MCF 10A (cell line): Measurements from ENCODE around the gene DAPK2. TPM values are rescaled to one million over a fixed set of nuclear protein-coding genes. Genes with fewer than 3 reads are reported as not detected.

Experiments used
- BruUV-seq: library from RNA; stranded (reverse); fragments of 400-500 nt; replicated peaks from 2 replicates; lab custom pipeline; 2021; lab: Mats Ljungman, UMichigan
- CTCF ChIA-PET: fragments of 300-600 bp; sonication (Branson Sonifier 250); formaldehyde crosslinking; extraction: SDS; loops from one replicate; lab custom pipeline; 2021; ENCODE audit warnings: antibody characterized with exemption, inconsistent platforms; lab: Yijun Ruan, JAX
- POLR2A ChIA-PET: fragments of 300-600, 350-650 bp; sonication (Branson Sonifier 250); formaldehyde crosslinking; extraction: SDS; loops from one replicate; lab custom pipeline; 2020; ENCODE audit warnings: antibody characterized with exemption, inconsistent platforms; lab: Yijun Ruan, JAX
- DNase-seq: peaks from one replicate; pipeline ENCODE4 v3.0.0-alpha.2; 2018; ENCODE audit not compliant: unreplicated experiment
- H3K27ac Mint-ChIP-seq: one replicate; pipeline ENCODE4 v1.8.0; 2022; ENCODE audit warnings: mild to moderate bottlenecking, low read depth, mixed read lengths; ENCODE audit not compliant: unreplicated experiment
- H3K27me3 Mint-ChIP-seq: one replicate; pipeline ENCODE4 v1.8.0; 2022; ENCODE audit warnings: mixed read lengths; ENCODE audit not compliant: insufficient read depth, unreplicated experiment
- H3K36me3 Mint-ChIP-seq: one replicate; pipeline ENCODE4 v1.8.0; 2022; ENCODE audit warnings: mild to moderate bottlenecking, moderate library complexity, mixed read lengths; ENCODE audit not compliant: insufficient read depth, unreplicated experiment
- H3K4me1 Mint-ChIP-seq: one replicate; pipeline ENCODE4 v1.8.0; 2022; ENCODE audit warnings: mixed read lengths; ENCODE audit not compliant: insufficient read depth, unreplicated experiment
- H3K4me3 Mint-ChIP-seq: one replicate; pipeline ENCODE4 v1.8.0; 2022; ENCODE audit warnings: mild to moderate bottlenecking, moderate library complexity, mixed read lengths; ENCODE audit not compliant: unreplicated experiment
- H3K9me3 Mint-ChIP-seq: one replicate; pipeline ENCODE4 v1.8.0; 2022; ENCODE audit warnings: mixed read lengths; ENCODE audit not compliant: unreplicated experiment
- CTCF ChIP-seq: fragments of 200-600 bp; IDR thresholded peaks from one replicate; pipeline ENCODE4 v1.8.0; 2022; ENCODE audit warnings: antibody characterized with exemption, mild to moderate bottlenecking; ENCODE audit not compliant: unreplicated experiment
- intact Hi-C: fragments of 100-400 bp; cut with micrococcal nuclease; formaldehyde crosslinking; loops from 2 replicates; pipeline ENCODE4 v1.14.1; 2022
- total RNA-seq: library from RNA; stranded (reverse); gene quantifications from 2 replicates; pipeline ENCODE4 v1.2.3, GENCODE V29; 2022

DAPK2 gene
- total RNA-seq, 1 experiment from 2014 or later = 4.6 TPM

- intact Hi-C loops = loop anchor here (5.0 kb wide), 1 partner anchor 54 kb away; no protein-coding TSS in a partner anchor
- Mint-ChIP-seq H3K4me1 (peaks cover 46% of the 10 kb centered on the region), H3K27ac (no peak overlapping the region), H3K27me3 (no peaks in the 10 kb centered on the region), H3K4me3 (no peak overlapping the region), H3K9me3 (no peaks in the 10 kb centered on the region), H3K36me3 (no peaks in the 10 kb centered on the region)
- CTCF ChIA-PET = interaction anchor here (1.3 to 3.3 kb wide), 3 partner anchors 28 to 56 kb away, joined by 3 to 8 read pairs (median 3); no protein-coding TSS in a partner anchor
- POLR2A ChIA-PET = interaction anchor here (0.6 to 1.1 kb wide), 3 partner anchors 8 to 28 kb away, joined by 3 read pairs; no protein-coding TSS in a partner anchor
- BruUV-seq = no TSS peak
- no peak for TF ChIP-seq CTCF
- DNase-seq = no peak
Measured at GRCh38 chr15:64001148-64001547, 45.1 kb downstream of the DAPK2 start.

GRCh38 chr15:64000183-64000951, 45.9 kb downstream of the DAPK2 start:
- intact Hi-C loops = loop anchor here (5.0 kb wide), 1 partner anchor 53 kb away; no protein-coding TSS in a partner anchor
- Mint-ChIP-seq H3K9me3 (no peaks in the 10 kb centered on the region), H3K4me1 (peaks cover 41% of the 10 kb centered on the region), H3K4me3 (no peak overlapping the region), H3K36me3 (no peaks in the 10 kb centered on the region), H3K27me3 (no peaks in the 10 kb centered on the region), H3K27ac (no peak overlapping the region)
- no peak for DNase-seq
- BruUV-seq = no TSS peak
- CTCF ChIA-PET = interaction anchor here (0.7 to 3.3 kb wide), 3 partner anchors 51 to 147 kb away, joined by 3 to 8 read pairs (median 3); no protein-coding TSS in a partner anchor
- TF ChIP-seq CTCF = no peak
- POLR2A ChIA-PET = interaction anchor here (0.7 to 1.1 kb wide), 3 partner anchors 8 to 72 kb away, joined by 3 to 4 read pairs (median 3); no protein-coding TSS in a partner anchor

- POLR2A ChIA-PET = interaction anchor here (0.6 to 1.2 kb wide), 4 partner anchors 10 to 58 kb away, joined by 3 to 4 read pairs (median 3); no protein-coding TSS in a partner anchor
- intact Hi-C loops = no loop called here
- H3K4me1 Mint-ChIP-seq = peaks cover 29% of the 10 kb centered on the region
- BruUV-seq = no TSS peak
- no peak for DNase-seq
- no peaks in the 10 kb centered on the region for H3K9me3 Mint-ChIP-seq
- no peak overlapping the region for H3K4me3 Mint-ChIP-seq
- H3K27ac Mint-ChIP-seq = no peak overlapping the region
- no peaks in the 10 kb centered on the region for H3K27me3 Mint-ChIP-seq
- CTCF ChIA-PET = interaction anchor here (3.3 kb wide), 1 partner anchor 54 kb away, joined by 8 read pairs; no protein-coding TSS in a partner anchor
- TF ChIP-seq CTCF = no peak
- H3K36me3 Mint-ChIP-seq = no peaks in the 10 kb centered on the region
Measured at GRCh38 chr15:63999177-63999576, 47.1 kb downstream of the DAPK2 start.

GRCh38 chr15:63998489-63998888, 47.8 kb downstream of the DAPK2 start:
- CTCF ChIA-PET = interaction anchor here (0.6 to 1.2 kb wide), 2 partner anchors 12 to 13 kb away, joined by 3 read pairs; no protein-coding TSS in a partner anchor
- no peaks in the 10 kb centered on the region for H3K9me3 Mint-ChIP-seq
- BruUV-seq = no TSS peak

More at GRCh38 chr15:63998489-63998888, 47.8 kb downstream of the DAPK2 start:
- Mint-ChIP-seq H3K4me1 (peaks cover 22% of the 10 kb centered on the region), H3K36me3 (no peaks in the 10 kb centered on the region), H3K27ac (no peak overlapping the region), H3K4me3 (no peak overlapping the region), H3K27me3 (no peaks in the 10 kb centered on the region)
- POLR2A ChIA-PET = interaction anchor here (0.6 to 1.2 kb wide), 4 partner anchors 10 to 58 kb away, joined by 3 to 4 read pairs (median 3); no protein-coding TSS in a partner anchor
- intact Hi-C loops = no loop called here
- DNase-seq = no peak
- no peak for TF ChIP-seq CTCF
